Loucy (cell line): ENCODE measurements around the gene ENKUR.

Experiments used
- H2AFZ ChIP-seq: fragments of 200-600 bp; sonication (generic); 2 replicates; pipeline ENCODE4 v1.6.0; 2016; ENCODE audit warnings: antibody characterized with exemption, mild to moderate bottlenecking, low read length, moderate library complexity
- H3F3A ChIP-seq: fragments of 200-600 bp; 2 replicates; pipeline ENCODE4 v1.6.0; 2016; ENCODE audit warnings: antibody characterized with exemption, low read depth, mild to moderate bottlenecking
- H3K27me3 ChIP-seq: fragments of 200-600 bp; sonication (generic); 2 replicates; pipeline ENCODE4 v1.6.1; 2014; ENCODE audit warnings: low read length, mild to moderate bottlenecking; ENCODE audit not compliant: insufficient read depth, poor library complexity, severe bottlenecking
- H3K36me3 ChIP-seq: fragments of 200-600 bp; sonication (generic); 2 replicates; pipeline ENCODE4 v1.6.1; 2016; ENCODE audit warnings: low read length; ENCODE audit not compliant: insufficient read depth
- H3K4me1 ChIP-seq: fragments of 200-600 bp; sonication (generic); 2 replicates; pipeline ENCODE4 v1.5.1; 2014; ENCODE audit warnings: low read length, mild to moderate bottlenecking; ENCODE audit not compliant: insufficient read depth, poor library complexity, severe bottlenecking
- H3K4me2 ChIP-seq: fragments of 200-600 bp; sonication (generic); 2 replicates; pipeline ENCODE4 v1.6.0; 2014; ENCODE audit warnings: antibody characterized with exemption, low read length, low read depth, mild to moderate bottlenecking; ENCODE audit not compliant: poor library complexity, severe bottlenecking
- H3K4me3 ChIP-seq: fragments of 200-600 bp; sonication (generic); 2 replicates; pipeline ENCODE4 v1.5.1; 2014; ENCODE audit warnings: low read length, mild to moderate bottlenecking, mixed read lengths; ENCODE audit not compliant: poor library complexity, severe bottlenecking
- H3K79me2 ChIP-seq: fragments of 200-600 bp; sonication (generic); 2 replicates; pipeline ENCODE4 v1.6.1; 2014; ENCODE audit warnings: low read length; ENCODE audit not compliant: insufficient read depth
- H3K9ac ChIP-seq: fragments of 200-600 bp; sonication (generic); 2 replicates; pipeline ENCODE4 v1.6.0; 2014; ENCODE audit warnings: mild to moderate bottlenecking, low read depth, low read length, moderate library complexity; ENCODE audit not compliant: poor library complexity, severe bottlenecking
- H3K9me2 ChIP-seq: fragments of 200-600 bp; sonication (generic); replicated peaks from 2 replicates; pipeline ENCODE4 v1.6.1; 2016; ENCODE audit warnings: low read depth, low read length, mixed read lengths
- H3K9me3 ChIP-seq: fragments of 200-600 bp; sonication (generic); 2 replicates; pipeline ENCODE4 v1.6.1; 2014; ENCODE audit warnings: mild to moderate bottlenecking, antibody characterized with exemption, low read length, low read depth; ENCODE audit not compliant: insufficient read depth
- H4K20me1 ChIP-seq: fragments of 200-600 bp; sonication (generic); 2 replicates; pipeline ENCODE4 v1.6.0; 2014; ENCODE audit warnings: antibody characterized with exemption, low read length, mild to moderate bottlenecking; ENCODE audit not compliant: insufficient read depth, poor library complexity, severe bottlenecking
- CTCF ChIP-seq: fragments of 200-600 bp; sonication (generic); conservative IDR thresholded peaks from 2 replicates; pipeline ENCODE4 v1.5.1; 2014; ENCODE audit warnings: mild to moderate bottlenecking, antibody characterized with exemption, low read length
- EZH2phosphoT487 ChIP-seq: fragments of 200-600 bp; IDR thresholded peaks from 2 replicates; pipeline ENCODE4 v1.6.1; 2018; ENCODE audit warnings: antibody characterized with exemption, mild to moderate bottlenecking, moderate library complexity, borderline replicate concordance

The ENKUR gene

DNA sequence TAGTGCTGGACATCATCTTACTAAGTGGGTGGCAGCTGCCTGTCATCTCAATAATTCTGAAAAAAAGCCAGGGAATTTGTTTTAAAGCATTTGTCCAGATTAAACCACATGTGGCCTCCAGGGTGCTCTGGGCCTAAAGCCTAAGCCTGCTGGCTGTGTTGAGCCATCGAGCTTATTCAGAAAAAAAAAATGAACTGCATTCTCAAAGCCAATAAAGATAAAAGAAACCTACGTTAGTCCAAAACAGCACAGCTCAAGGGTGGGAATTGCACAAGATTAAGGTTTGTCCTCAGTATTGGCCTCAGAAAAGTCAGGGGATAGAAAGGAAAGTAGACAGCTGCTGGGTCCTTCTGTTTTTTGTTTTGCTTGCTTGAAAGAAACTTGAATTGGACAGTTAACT lies 41.0 kb downstream of the ENKUR start:
- Histone ChIP-seq H3K79me2 (no peaks in the 10 kb centered on the region), H3F3A (no peaks in the 10 kb centered on the region), H3K4me3 (no peak overlapping the region), H3K36me3 (no peaks in the 10 kb centered on the region), H3K9me2 (no peaks in the 10 kb centered on the region), H3K4me1 (no peaks in the 10 kb centered on the region), H3K9me3 (no peaks in the 10 kb centered on the region), H3K27me3 (no peaks in the 10 kb centered on the region), H3K9ac (no peak overlapping the region), H4K20me1 (no peaks in the 10 kb centered on the region), H2AFZ (no peak overlapping the region), H3K4me2 (no peak overlapping the region)
- no peak for TF ChIP-seq EZH2phosphoT487
- TF ChIP-seq CTCF = no peak

GRCh38 chr10:24973163-24973562 lies 42.8 kb downstream of the ENKUR start:
- no peak overlapping the region for H3K4me2 ChIP-seq
- no peaks in the 10 kb centered on the region for H4K20me1 ChIP-seq
- H2AFZ ChIP-seq = no peak overlapping the region
- no peaks in the 10 kb centered on the region for H3K9me2 ChIP-seq
- H3K4me3 ChIP-seq = no peak overlapping the region
- no peaks in the 10 kb centered on the region for H3K79me2 ChIP-seq
- H3K9ac ChIP-seq = no peak overlapping the region
- H3F3A ChIP-seq = no peaks in the 10 kb centered on the region
- no peak for TF ChIP-seq EZH2phosphoT487
- TF ChIP-seq CTCF = no peak
- H3K4me1 ChIP-seq = no peaks in the 10 kb centered on the region
- no peaks in the 10 kb centered on the region for H3K9me3 ChIP-seq
- H3K27me3 ChIP-seq = no peaks in the 10 kb centered on the region
- no peaks in the 10 kb centered on the region for H3K36me3 ChIP-seq

- no peaks in the 10 kb centered on the region for H3K9me3 ChIP-seq
- H3K9me2 ChIP-seq = no peaks in the 10 kb centered on the region
- no peaks in the 10 kb centered on the region for H3K27me3 ChIP-seq
- H3K9ac ChIP-seq = no peak overlapping the region
- H3K4me3 ChIP-seq = no peak overlapping the region
- H4K20me1 ChIP-seq = no peaks in the 10 kb centered on the region
- TF ChIP-seq CTCF (no peak), EZH2phosphoT487 (no peak)
- H2AFZ ChIP-seq = no peak overlapping the region
- H3K4me2 ChIP-seq = no peak overlapping the region
- H3F3A ChIP-seq = no peaks in the 10 kb centered on the region
- H3K36me3 ChIP-seq = no peaks in the 10 kb centered on the region
- H3K4me1 ChIP-seq = no peaks in the 10 kb centered on the region
- H3K79me2 ChIP-seq = no peaks in the 10 kb centered on the region
These were observed 44.6 kb downstream of the ENKUR start for GRCh38 chr10:24971374-24971773.
